Astrocyte (in vitro differentiated cells and primary cell): ENCODE results near the gene HEG1. TPM values are rescaled to one million over a fixed set of nuclear protein-coding genes. Genes with fewer than 3 reads are reported as not detected.

Source experiments
- DNase-seq: peaks from one replicate; pipeline ENCODE4 v3.0.0-alpha.2; 2010; ENCODE audit warnings: low read depth
- FAIRE-seq: peaks from 2 replicates; lab custom pipeline; 2011; peaks lifted over from hg19 to GRCh38; lab: Jason Lieb, UNC
- H2AFZ ChIP-seq: 2 replicates; pipeline ENCODE4 v1.6.0; 2012; ENCODE audit warnings: low read depth, low read length, inconsistent platforms
- H3K27ac ChIP-seq: 2 replicates; pipeline ENCODE4 v1.5.1; 2011; ENCODE audit warnings: low read depth, low read length, inconsistent platforms
- H3K27me3 ChIP-seq: 2 replicates; pipeline ENCODE4 v1.6.0; 2011; ENCODE audit warnings: low read length, inconsistent platforms; ENCODE audit not compliant: insufficient read depth
- H3K36me3 ChIP-seq: 2 replicates; pipeline ENCODE4 v1.5.1; 2011; ENCODE audit warnings: low read length, inconsistent platforms; ENCODE audit not compliant: insufficient read depth
- H3K4me1 ChIP-seq: 2 replicates; pipeline ENCODE4 v1.5.1; 2011; ENCODE audit warnings: low read length, inconsistent platforms; ENCODE audit not compliant: insufficient read depth
- H3K4me2 ChIP-seq: 2 replicates; pipeline ENCODE4 v1.6.0; 2012; ENCODE audit warnings: low read length, inconsistent platforms
- H3K4me3 ChIP-seq: 2 replicates; pipeline ENCODE4 v1.5.1; 2011; ENCODE audit warnings: low read depth, mild to moderate bottlenecking, low read length, inconsistent platforms; ENCODE audit not compliant: insufficient read depth
- H3K79me2 ChIP-seq: 2 replicates; pipeline ENCODE4 v1.6.0; 2012; ENCODE audit warnings: mild to moderate bottlenecking, low read length, inconsistent platforms; ENCODE audit not compliant: insufficient read depth
- H3K9ac ChIP-seq: 2 replicates; pipeline ENCODE4 v1.6.0; 2012; ENCODE audit warnings: mild to moderate bottlenecking, low read length, inconsistent platforms
- H3K9me3 ChIP-seq: 2 replicates; pipeline ENCODE4 v1.5.1; 2012; ENCODE audit warnings: low read depth, mild to moderate bottlenecking, low read length, inconsistent platforms; ENCODE audit not compliant: insufficient read depth
- H4K20me1 ChIP-seq: 2 replicates; pipeline ENCODE4 v1.6.0; 2012; ENCODE audit warnings: low read length, inconsistent platforms; ENCODE audit not compliant: insufficient read depth
- H3K27ac Mint-ChIP-seq: one replicate; pipeline ENCODE4 v1.8.0; 2021; ENCODE audit warnings: mild to moderate bottlenecking, mixed read lengths; ENCODE audit not compliant: unreplicated experiment
- H3K27me3 Mint-ChIP-seq: one replicate; pipeline ENCODE4 v1.8.0; 2021; ENCODE audit warnings: low read depth, mixed read lengths; ENCODE audit not compliant: unreplicated experiment
- H3K36me3 Mint-ChIP-seq: one replicate; pipeline ENCODE4 v1.8.0; 2021; ENCODE audit warnings: low read depth, mixed read lengths; ENCODE audit not compliant: unreplicated experiment
- H3K4me1 Mint-ChIP-seq: one replicate; pipeline ENCODE4 v1.8.0; 2021; ENCODE audit warnings: low read depth, mixed read lengths; ENCODE audit not compliant: unreplicated experiment
- H3K4me3 Mint-ChIP-seq: one replicate; pipeline ENCODE4 v1.8.0; 2021; ENCODE audit warnings: mild to moderate bottlenecking, moderate library complexity, mixed read lengths; ENCODE audit not compliant: unreplicated experiment
- H3K9me3 Mint-ChIP-seq: one replicate; pipeline ENCODE4 v1.8.0; 2021; ENCODE audit warnings: mild to moderate bottlenecking, mixed read lengths; ENCODE audit not compliant: unreplicated experiment
- CTCF ChIP-seq: IDR thresholded peaks from 2 replicates; pipeline ENCODE4 v1.5.1; 2011; ENCODE audit warnings: low read depth, mild to moderate bottlenecking, inconsistent platforms, low read length, moderate library complexity; ENCODE audit not compliant: insufficient read depth
- EZH2 ChIP-seq: IDR thresholded peaks from 2 replicates; pipeline ENCODE4 v1.6.1; 2012; ENCODE audit warnings: mild to moderate bottlenecking, low read length, inconsistent platforms; ENCODE audit not compliant: insufficient read depth
- total RNA-seq: library from RNA; stranded (reverse); gene quantifications from 2 replicates; pipeline ENCODE4 v1.2.1, GENCODE V29; 2021

The HEG1 gene
- total RNA-seq, 1 donor from 2014 or later, result 65.7 TPM

DNA sequence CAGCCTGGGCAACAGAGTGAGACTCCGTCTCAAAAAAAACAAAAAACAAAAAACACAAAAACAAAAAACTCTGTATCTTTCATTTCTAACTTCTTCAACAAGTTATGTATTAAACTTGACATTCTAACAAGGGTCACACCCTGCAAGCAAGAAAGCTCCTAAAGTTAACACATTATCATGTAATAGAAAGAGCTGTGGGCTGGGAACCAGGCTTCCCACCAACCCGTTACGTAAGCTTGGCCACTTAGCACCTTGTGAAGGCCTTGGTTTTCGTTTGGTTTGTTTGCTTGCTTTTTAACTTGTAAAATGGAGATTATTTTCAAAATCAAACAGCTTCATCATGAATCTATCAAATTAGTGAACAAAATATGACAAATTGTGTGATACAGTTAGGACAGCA is 47.0 kb downstream of the HEG1 start:
- H3K36me3 ChIP-seq, result peaks cover 68% of the 10 kb centered on the region
- Mint-ChIP-seq H3K27me3 (no peaks in the 10 kb centered on the region), H3K4me3 (no peak overlapping the region)

DNA sequence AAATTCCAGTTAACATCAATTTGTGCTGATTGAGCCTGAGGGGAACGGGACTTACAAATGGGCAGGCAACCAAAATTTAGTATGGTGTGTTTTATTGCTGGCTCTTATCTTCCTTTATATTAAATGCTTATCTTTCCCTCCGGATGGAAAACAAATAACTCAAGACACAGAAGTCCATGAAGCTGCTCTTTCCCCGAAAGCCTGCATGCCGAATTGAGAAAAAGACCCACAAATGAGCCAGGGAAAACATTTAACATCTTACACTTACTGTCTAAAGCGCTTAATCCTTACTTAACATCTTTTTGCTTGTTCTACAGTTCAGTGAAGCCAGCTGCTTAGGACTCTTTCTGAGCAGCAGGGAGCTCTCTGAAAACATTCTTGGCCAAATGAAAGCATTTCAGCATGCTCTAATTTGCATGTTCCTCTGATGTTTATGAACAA is 49.5 kb downstream of the HEG1 start:
- no peak overlapping the region for H2AFZ ChIP-seq

More for the DNA sequence above, 47.0 kb downstream of the HEG1 start:
- H3K79me2 ChIP-seq, result no peaks in the 10 kb centered on the region
- no peak overlapping the region for H3K27ac Mint-ChIP-seq
- no peak for FAIRE-seq
- peaks cover 5% of the 10 kb centered on the region for H3K4me1 Mint-ChIP-seq
- peaks cover 60% of the 10 kb centered on the region for H3K36me3 Mint-ChIP-seq
- TF ChIP-seq EZH2 (no peak), CTCF (no peak)
- no peaks in the 10 kb centered on the region for H3K9me3 ChIP-seq
- H3K9me3 Mint-ChIP-seq, result no peaks in the 10 kb centered on the region
- no peak overlapping the region for H3K9ac ChIP-seq
- no peaks in the 10 kb centered on the region for H3K27me3 ChIP-seq
- peaks cover 15% of the 10 kb centered on the region for H3K4me1 ChIP-seq
- no peak overlapping the region for H3K4me2 ChIP-seq
- H2AFZ ChIP-seq, result no peak overlapping the region
- peaks cover 26% of the 10 kb centered on the region for H4K20me1 ChIP-seq
- H3K27ac ChIP-seq, result no peak overlapping the region
- DNase-seq, result no peak
- H3K4me3 ChIP-seq, result no peak overlapping the region

More for the DNA sequence above, 49.5 kb downstream of the HEG1 start:
- no peaks in the 10 kb centered on the region for H3K27me3 ChIP-seq
- Mint-ChIP-seq H3K4me1 (peaks cover 12% of the 10 kb centered on the region), H3K27me3 (no peaks in the 10 kb centered on the region), H3K9me3 (no peaks in the 10 kb centered on the region), H3K4me3 (no peak overlapping the region), H3K36me3 (peaks cover 50% of the 10 kb centered on the region), H3K27ac (no peak overlapping the region)
- no peak for FAIRE-seq
- H3K27ac ChIP-seq, result no peak overlapping the region
- H3K9me3 ChIP-seq, result no peaks in the 10 kb centered on the region
- DNase-seq, result no peak
- peaks cover 21% of the 10 kb centered on the region for H4K20me1 ChIP-seq
- H3K4me2 ChIP-seq, result no peak overlapping the region
- TF ChIP-seq EZH2, result no peak
- no peak for TF ChIP-seq CTCF
- H3K36me3 ChIP-seq, result peaks cover 65% of the 10 kb centered on the region
- H3K4me3 ChIP-seq, result no peak overlapping the region
- H3K4me1 ChIP-seq, result peaks cover 12% of the 10 kb centered on the region
- H3K9ac ChIP-seq, result no peak overlapping the region
- no peaks in the 10 kb centered on the region for H3K79me2 ChIP-seq
